Upper lobe of left lung (tissue), 4 donors: ENCODE results near the gene ENTR1.

Source experiments
- POLR2A ChIP-seq, 4 donors: fragments of 450-650 bp; IDR thresholded peaks; one replicate each; pipeline ENCODE4 v1.5.1; 2016 to 2017; ENCODE audit warnings: antibody characterized with exemption in 4 of 4, mild to moderate bottlenecking in 2 of 4
- TF ChIP-seq, protein P1 (sequence below), 6 experiments: fragments of 450-650 bp in 4 of 6; fragments of 200-600 bp in 2 of 6; sonication (generic) in 2 of 6; IDR thresholded peaks; one replicate each; pipeline ENCODE4 v1.5.1; 2016 to 2019; ENCODE audit warnings: antibody characterized with exemption in 6 of 6

DNA sequence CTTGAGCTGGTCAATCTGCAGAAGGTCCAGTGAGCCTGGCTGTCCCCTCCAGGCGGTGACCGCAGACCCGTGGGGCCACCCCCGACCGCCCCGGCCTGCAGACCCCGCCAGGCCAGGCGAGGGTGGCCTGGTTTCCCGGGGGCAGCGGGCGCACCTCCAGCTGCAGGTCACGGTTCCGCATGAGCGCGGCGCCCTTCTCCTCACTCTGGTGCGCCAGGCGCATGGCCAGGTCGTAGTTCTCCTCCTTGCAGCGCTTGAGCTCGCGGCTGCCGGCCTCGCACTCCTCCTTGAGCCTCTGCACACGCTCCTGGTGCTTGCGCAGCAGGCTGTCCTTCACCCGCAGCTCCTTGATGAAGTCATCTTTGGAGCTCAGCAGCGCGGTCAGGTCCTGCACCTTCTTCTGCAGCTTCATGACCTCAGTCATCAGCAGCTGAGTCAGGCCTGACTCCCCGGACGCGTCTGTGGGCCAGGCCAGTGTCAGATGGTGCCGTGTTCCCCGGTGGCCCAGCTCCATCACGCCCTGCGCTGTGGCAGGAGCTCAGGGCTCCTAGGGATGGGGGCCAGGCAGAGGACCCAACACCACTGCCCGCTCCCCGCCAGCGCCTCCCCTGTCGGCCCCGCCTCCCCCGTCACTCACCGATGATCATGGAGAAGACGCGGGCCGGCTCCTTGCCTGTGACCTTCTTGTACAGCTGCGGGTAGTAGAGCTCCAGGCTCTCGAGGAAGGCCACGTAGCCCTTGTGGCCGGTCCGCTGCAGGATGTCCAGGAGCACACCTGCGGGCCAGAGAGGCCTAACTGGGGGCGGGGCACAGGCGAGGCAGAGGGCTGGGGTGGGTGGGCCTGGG lies 39.5 kb downstream of the ENTR1 start:
- TF ChIP-seq, protein P1, sequence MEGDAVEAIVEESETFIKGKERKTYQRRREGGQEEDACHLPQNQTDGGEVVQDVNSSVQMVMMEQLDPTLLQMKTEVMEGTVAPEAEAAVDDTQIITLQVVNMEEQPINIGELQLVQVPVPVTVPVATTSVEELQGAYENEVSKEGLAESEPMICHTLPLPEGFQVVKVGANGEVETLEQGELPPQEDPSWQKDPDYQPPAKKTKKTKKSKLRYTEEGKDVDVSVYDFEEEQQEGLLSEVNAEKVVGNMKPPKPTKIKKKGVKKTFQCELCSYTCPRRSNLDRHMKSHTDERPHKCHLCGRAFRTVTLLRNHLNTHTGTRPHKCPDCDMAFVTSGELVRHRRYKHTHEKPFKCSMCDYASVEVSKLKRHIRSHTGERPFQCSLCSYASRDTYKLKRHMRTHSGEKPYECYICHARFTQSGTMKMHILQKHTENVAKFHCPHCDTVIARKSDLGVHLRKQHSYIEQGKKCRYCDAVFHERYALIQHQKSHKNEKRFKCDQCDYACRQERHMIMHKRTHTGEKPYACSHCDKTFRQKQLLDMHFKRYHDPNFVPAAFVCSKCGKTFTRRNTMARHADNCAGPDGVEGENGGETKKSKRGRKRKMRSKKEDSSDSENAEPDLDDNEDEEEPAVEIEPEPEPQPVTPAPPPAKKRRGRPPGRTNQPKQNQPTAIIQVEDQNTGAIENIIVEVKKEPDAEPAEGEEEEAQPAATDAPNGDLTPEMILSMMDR (IDR thresholded peaks at IDR 0.05), result no peak
- no peak for TF ChIP-seq POLR2A (IDR thresholded peaks at IDR 0.05)
